NCI-H146 (cell line): ENCODE data around the gene FGF12.
"Not testable (repeated sequence)": the region's sequence is repeated elsewhere in the genome, so short reads cannot be mapped to it uniquely, and the experiment has no call there.

Source experiments
- DNase-seq: peaks from one replicate; lab custom pipeline; 2025; lab: John Stamatoyannopoulos, UW

Gene FGF12

DNA sequence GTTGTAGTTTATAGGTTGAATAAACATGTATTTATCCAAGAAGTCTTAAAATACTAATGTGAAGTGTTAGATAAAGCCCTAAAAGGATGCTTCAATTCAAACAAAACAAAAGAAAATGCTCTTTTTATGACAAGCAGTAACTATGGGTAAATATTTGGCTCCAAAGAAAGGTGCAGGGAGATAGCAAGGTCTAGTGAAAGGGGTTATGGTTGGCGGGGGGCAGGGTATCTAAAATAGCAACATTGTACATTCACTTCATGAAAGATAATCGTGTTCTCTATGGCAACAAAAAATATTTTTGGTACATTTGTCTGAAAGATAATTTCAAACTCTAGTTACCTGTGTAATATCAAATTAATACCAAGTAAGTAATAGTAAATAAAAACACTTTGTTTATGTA is 149.5 kb downstream of the FGF12 start:
- no peak for DNase-seq

DNA sequence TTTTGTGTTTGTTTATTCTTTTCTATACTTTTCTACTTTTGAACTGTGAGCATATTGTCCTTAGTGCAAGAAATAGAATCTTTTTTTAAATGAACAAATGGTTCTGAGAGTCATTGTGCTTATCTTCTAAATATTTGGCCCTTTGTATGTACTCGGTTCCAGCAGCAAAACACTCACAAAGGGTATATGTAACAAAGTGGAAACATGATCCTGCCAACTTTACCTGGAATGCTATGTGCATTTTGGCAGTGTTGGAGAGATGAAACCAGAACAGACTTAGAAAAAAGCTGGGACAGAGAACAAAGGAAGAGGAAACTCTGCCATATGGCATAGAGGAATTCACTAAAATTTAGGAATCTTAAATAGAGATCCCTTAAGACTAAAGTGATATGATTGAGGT is 150.1 kb downstream of the FGF12 start:
- DNase-seq: no peak

DNA sequence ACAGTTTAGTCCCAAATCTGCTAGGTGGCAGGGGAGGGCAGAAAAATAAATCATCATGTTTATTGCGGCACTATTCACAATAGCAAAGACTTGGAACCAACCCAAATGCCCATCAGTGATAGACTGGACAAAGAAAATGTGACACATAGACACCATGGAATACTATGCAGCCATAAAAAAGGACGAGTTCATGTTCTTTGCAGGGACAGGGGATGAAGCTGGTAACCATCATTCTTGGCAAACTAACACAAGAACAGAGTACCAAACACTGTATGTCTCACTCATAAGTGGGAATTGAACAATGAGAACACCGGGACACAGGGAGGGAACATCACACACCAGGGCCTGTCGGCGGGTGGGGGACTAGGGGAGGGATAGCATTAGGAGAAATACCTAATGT is 150.6 kb downstream of the FGF12 start:
- DNase-seq: not testable (repeated sequence)

DNA sequence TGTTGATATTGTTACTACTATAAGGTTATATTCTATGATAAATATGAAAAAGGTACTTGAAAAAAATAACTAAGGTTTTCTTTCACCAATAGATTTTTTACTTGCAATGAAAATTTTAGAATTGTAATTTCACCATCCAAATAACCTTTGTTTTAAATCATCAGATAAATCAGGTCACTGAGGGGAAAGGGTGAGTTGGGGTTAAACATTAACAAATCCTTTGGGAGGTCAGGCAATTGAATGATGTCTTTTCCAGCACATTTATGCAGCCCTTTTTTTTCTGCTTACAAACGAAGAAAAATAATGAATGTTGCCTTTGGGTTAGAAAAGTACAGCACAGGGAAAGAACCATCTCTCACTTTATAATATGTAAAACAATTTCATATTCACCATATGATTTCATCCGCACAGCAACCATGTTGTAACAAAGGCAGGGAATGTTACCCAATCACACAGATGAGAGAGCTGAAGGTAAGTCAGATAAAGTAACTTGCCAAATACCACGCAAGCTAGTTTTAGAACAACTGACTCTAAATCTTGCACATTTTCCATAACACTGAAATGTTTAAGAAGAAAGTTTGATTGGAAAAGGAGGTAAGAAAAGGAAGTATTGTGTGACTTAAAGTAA is 151.3 kb downstream of the FGF12 start:
- no peak for DNase-seq

DNA sequence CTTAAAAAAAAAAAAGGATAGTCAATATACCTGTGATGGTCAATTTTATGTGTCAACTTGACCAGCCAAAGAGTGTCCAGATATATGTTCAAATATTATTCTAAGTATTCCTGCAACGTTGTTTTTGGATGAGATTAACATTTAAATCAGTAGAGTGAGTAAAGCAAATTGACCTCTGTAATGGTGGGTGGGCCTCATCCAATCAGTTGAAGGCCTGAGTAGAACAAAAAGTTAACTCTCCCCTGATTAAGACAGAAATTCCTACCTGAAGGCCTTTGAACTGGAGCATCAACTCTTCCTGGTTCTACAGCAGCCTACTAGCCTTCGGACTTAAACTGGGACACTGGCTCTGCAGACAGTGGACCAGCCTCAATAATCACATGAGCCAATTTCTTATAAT is 154.1 kb downstream of the FGF12 start:
- DNase-seq: no peak

DNA sequence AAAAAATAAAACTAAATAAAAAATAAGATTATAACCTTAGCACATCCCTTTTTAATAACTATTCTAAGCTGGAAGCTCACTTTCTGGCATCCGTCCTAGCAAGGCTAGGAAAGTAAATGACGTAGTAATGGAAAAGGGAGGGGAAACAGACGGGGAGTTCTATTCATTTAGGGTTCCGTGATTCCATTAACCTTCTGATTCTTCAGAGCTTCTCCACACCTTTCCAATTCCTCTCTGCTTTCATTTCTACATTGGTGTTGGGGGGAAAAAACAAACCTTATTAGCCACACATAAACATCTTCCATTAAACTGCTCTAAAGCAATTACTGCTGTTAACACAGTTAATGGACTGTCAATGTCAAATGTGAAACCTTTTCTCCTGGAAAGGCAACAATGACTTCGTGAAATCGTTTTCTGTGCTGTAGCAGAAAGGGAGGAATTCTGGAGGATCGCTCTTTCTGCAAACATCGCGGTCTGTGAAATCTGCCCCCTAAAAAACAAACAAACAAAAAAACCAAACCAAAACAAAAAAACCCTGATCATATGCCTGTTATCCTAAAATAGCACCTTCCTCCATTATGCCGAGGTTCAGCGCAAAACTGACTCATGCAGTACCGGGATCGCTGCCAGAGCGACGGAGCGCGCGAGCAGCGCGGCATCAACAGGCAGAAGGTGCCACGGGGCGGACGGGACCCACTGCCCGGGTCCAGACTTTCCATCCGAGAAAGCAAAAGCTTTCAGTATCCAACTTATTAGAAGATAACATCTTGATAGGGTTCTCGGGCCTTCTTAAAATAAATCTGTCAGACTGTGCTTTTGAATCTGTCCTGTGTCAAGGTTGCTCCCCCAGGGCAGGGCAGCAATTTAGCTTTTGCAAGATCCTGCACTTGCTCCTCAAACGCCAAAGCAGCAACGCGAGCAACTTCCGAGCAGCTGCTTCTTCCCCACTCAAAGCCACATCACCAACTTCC is 156.2 kb downstream of the FGF12 start:
- DNase-seq: peak; percentile 20

DNA sequence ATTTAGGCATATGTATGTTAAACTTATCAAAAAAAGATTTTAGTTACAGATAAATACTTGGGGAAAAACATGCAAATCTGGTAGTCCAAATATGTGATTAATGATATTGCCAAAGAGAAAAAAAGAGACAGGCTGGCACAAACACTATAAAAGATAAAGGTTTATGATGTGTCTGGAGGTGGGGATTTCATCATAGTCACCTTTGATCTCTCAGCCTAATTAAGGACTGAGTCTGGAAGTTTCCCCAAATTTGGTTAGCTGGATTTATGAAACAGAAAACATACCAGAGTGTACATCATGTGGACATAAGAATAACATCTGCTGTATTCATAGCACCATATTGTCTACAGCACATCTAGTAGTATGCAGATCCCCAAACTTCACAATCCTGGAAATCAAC is 157.0 kb downstream of the FGF12 start:
- DNase-seq: no peak

DNA sequence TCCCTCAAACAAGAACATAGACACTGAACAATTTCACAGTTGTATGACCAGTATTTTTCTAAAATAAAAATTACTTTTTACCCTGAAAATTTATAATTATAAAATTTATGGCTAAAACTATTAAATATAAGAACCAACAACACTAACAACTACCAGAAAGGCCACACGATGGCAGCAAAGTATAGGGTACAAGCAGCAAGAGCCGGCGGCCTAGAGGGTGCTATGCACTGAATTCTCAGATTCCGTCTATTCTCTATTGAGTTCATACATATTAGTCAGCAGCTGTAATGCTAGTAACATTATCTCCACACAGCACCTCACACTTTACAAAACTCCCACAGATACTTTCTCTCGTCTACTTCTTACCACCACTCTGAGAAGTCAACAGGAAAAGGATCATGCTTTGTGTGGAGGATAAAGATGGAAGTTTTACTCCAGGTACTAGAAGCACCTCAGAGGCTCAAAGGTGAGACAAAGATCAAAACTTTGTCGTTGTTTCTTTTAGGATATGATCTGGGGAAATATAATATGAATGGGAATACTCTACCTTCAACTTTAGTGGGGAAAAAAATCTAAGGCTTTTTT is 160.5 kb downstream of the FGF12 start:
- DNase-seq: peak; percentile 71

DNA sequence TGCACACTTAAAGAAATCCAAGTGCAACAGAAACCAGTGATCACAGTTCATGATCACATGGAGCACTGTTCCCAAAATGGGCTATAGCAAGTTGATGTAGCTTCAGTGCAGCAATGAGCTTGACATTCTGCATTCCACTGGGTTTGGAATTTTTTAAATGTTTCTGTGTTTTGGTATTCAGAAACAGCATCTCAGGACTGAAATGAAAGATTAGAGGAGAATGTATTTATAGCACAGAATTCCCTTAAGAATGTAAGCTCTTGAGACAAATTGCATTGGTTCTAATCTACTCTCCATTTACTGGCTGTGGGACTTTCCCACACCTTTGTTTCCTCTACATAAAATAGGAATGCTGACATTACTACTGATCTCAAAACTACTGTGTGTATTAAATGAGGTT is 162.7 kb downstream of the FGF12 start:
- DNase-seq: no peak

DNA sequence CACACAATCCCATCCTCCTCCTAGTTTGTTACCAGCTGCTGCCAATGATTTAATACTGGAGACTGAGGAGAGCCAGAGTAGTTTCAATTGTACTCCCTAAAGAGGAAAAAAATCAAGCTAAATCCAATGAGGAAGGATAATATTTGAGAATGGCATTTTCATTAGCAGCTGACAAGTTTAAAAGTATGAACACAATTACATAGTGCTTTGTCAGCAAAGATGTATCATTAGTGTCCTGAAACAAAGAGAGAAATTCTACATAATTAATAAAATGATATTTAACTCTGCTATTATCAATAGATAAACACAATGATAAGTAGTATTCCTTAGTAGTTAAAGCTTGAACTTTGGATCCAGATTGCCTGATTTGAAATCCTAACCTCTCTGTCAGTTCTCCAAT is 163.9 kb downstream of the FGF12 start:
- DNase-seq: no peak

DNA sequence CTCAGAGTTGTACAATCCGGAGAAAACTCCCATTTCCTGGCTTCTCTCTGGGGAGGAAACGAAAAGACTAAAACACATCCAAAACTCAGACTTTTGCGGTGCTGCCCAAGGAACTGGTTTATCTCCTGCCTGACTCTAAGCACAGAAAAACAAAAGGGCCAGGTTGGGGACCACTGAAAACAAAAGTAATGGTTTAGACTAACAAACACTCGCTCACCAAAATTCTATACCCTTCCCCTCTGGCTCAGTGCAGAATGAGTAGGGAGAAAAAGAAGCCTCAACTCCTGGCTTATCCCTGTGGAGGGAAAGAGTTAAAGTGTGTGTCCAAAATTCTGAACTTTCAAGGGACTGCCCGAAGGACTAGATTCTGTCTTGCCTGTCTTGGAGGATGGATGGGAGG is 173.6 kb downstream of the FGF12 start:
- DNase-seq: no peak

DNA sequence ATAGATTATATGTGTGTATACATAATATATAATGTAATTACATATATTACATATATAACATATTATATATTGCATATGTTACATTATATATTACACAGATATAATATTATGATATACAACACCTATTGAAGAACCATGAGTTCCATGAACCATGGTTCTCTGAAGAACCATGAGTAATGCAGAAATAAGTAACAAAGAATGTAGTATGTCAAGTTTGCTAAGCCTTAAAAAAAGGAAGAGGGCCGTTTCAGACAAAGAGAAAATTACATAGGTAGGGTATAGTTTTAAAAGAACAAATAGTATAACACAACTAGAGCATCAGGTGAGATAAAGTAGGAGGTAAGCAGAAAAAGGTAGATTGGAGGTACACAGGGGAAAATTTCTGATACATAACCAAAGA is 177.0 kb downstream of the FGF12 start:
- DNase-seq: no peak

DNA sequence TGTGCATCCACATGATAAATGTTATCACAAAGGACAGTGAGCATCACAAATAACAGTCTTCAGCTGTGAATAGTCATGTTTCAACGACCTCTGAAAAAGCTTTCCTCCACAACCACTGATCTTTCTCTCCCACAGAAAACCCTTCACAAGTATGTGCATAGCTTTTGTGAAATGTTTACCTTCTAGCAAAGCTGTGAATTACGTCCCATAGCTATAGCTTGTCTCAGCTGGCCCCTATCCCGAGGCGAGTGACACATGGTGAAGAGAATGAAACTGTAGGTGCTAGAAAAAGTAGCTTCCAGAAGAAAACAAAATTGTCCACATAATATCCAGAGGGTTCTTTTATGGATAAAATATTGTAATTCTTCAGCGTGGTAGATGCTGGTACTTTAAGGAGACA is 182.0 kb downstream of the FGF12 start:
- no peak for DNase-seq

DNA sequence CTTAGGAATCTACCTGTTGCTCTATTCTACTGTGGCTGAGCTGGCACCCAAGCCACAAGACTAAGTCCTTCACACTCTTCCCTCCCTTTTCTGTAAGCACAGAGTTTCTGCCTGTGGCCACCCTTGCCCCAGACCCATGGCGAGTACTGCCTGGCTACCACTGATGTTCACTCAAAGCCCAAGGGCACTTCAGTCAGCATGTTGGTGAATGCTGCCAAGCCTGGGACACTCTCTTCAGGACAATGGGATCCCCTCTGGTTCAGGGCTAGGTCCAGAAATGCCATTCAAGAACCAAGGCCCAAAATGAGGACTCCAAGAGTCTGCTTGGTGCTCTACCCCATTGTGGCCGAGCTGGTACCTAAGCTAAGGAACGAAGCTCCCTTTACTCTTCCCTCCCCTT is 184.2 kb downstream of the FGF12 start:
- no peak for DNase-seq

DNA sequence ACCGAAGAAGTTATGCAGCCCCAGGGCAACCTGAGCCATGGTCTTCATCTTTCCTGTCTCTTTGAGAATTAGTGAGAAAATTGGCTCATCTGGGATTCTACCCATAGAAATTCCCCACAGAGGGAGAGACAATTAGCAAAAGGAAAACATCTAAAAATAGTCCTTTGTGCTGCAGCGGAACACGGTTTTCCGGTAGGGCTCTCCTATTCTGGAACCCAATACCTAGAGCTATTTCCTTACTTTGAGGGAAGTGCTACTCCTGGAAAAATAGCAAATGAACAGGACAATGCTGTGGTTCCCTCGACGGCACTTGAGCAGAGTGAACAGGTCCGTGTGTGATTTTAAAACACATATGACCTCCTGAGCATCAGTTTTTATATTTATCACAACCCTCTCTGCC is 210.5 kb downstream of the FGF12 start:
- no peak for DNase-seq

DNA sequence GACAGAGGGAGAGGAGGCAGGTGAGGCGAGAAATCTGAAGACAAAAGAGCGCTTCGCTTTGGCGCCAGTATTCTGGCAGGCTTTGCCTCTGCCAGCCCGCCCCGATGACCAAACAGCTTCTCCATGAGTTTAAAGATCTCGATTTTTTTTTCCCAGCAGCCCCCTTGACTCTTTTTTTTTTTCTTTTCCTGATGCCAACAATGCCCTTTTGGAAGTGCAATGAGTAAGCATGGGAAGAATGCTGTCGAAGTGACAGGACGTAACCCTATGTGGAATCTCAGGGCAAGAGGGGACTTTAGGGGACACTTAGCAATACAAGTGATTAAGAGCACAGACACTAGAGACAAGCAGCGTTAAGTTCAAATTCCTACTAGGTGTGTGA is 211.7 kb downstream of the FGF12 start:
- DNase-seq: no peak

DNA sequence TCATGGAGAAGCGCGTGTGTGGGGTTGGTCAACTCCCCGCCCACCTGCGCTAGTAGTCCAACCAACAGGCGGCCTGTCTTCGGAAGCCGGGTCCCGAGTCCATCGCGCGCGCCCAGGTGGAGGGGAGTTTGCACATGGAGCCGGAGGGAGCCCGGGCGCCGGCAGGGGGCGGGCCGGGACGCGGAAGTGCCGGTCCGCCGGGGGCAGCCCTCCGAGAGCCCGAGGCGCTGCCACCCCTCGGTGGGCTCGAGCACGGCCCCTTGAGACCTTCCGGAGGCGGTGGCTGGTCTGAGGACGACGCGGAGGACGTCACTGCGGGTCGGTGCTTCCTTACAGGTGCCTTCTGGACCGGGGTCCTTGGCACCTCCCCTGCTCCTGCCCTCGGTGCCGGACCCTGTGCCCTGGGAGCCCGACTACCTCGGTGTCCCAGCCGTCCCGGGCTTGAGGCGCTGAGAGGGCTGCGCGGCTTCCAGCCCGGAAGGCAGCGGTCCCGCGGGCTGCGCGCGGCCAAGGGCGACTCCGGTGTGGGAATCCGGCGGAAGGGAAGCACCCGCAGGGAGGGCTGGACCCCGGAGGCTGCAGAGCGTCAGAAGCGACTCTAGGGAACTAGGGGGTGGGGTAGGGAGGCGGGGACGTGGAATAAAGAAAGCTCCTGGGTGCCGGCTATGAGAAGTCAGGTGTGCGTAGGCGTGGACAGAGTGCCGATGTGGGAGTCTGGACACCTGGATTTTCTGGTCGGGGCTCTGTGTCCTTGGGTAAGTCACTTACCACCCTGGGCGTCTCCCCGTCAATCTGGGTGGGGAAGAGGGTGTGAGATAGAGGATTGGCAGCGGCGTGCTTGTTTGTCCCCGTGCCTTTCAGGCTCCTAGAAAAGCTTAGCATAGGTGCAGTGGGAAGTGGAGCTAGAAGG is 212.3 kb downstream of the FGF12 start:
- peak; percentile 92 for DNase-seq

DNA sequence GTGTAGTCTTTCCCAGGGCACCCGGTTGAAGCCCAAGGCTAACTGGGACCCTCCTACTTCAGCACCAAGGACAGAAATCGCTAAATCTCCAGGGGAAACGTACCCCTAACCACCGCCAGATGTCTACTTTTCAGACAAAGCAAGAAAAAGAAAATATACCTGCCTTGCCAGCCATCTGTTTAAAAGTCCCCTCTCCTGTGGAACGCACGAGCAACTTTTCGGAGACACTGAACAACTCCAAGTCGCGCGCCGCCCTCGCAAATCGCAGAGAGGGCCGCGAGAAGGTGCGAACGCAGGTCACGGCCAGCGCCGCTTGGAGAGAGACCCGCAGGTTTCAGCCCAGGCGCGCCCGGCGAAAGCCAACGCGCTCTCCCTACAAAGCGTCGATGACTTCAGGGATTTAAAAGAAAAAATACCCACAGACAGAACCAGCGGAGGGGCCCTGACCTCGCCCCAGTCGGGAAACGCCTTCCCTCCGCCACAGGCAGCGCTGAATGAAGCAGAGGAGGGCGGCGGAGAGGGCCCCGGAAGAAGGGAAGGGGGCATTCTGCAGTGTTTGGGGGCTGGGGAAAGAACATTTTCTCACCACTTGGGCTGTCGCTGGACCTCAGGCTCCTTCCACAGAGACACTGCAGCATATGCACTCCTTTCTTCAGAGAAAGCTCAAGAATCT is 213.1 kb downstream of the FGF12 start:
- peak; percentile 75 for DNase-seq

DNA sequence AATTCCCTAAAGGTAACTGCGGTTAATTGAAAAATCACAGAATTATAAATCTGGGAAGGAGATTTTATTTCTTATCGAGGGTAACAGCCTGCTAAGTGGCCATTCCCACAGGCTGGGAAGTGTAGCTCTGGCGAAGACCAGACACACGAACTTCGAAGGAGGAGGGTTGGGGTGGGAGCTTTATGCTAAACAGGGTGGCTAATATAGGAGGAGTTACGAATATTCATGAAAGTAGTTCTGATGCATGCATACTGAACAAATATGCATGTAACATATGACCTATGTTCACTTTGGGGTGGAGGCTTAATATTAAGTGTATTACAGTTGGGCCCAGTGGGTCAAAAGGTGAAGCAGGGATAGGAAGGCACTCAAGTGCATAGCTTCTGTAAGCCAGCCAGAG is 221.6 kb downstream of the FGF12 start:
- no peak for DNase-seq

DNA sequence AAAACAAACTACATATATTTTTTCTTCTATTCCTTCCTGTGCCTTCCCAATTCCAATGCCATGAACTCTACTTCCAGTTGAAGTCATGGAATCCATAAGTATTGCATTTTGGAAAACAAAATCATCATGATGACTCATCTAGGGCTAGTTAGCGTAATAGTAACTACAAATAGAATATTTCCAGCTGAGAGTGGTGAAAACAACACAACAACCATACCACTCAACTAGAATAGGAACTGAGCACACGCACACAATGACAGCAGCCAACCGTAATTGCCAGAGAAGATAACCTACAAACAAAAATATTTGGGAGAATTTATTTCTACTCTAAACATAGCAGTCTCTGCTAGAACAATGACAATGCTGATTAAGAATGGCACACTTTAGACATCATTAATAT is 225.9 kb downstream of the FGF12 start:
- no peak for DNase-seq

DNA sequence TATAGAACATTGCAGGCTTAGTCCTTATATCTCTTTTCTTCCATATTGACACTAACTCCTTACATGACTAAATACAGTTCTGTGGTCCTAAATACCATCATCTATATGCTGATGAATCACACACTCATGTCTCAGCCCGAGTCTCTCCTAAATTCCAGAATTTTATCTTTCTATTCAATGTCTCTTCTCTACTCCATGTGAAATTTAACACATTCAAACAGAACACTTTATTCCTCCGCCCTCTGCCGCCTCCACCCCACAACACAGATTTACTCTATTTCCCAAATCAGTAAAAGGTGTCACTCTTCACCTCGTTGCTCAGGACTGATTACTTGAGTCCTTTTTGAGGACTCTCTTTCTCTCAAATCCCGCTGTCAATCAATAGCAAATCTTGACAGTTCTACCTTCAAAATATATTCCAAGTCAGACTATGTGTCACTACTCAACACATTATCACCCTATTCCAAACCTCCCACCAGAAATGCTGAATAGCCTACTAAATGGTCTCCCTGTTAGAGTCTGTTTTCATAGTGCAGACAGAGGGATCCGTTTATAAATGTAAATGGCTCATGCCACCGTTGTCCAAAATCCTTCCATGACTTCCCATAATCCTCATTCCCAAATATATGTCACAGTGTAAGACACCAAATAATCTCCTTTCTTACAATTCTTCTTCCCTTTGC is 230.3 kb downstream of the FGF12 start:
- DNase-seq: no peak
